ENCODE measurements around the gene EML4. TPM values are rescaled to one million over a fixed set of nuclear protein-coding genes. Genes with fewer than 3 reads are reported as not detected.

The EML4 gene
- total RNA-seq, 1 experiment from 2014 or later, result 93.7 TPM

DNA sequence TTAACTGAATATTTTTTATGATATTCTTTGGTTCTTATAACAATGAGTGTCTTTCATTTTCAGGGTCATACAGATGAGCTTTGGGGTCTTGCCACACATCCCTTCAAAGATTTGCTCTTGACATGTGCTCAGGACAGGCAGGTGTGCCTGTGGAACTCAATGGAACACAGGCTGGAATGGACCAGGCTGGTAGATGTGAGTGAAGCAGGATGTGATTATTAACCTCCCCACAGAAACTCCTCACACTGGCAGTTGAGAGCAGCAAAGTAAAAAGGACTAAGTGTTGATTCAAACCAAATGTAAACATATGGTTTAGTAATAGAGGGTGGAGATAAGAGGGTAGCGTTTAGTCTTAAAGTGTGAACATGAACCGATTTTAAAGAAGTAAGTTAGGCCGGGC is 134.1 kb downstream of the EML4 start:
- Histone ChIP-seq H3K27ac (ENCODE audit: low read depth, low read length, poor library complexity, severe bottlenecking) (no peak overlapping the region), H3K4me1 (ENCODE audit: insufficient read depth, low read length, poor library complexity, severe bottlenecking) (peaks cover 7% of the 10 kb centered on the region), H3K36me3 (ENCODE audit: insufficient read depth, low read length, poor library complexity, severe bottlenecking) (peaks cover 60% of the 10 kb centered on the region), H3K27me3 (replicated peaks; ENCODE audit: insufficient read depth, low read depth, low read length, poor library complexity) (no peaks in the 10 kb centered on the region), H3K4me3 (ENCODE audit: low read depth, low read length, poor library complexity, severe bottlenecking) (no peak overlapping the region), H3K9me3 (ENCODE audit: low read depth, low read length, poor library complexity, severe bottlenecking) (no peaks in the 10 kb centered on the region)
- BruUV-seq (replicated peaks), result no TSS peak
- no peak for DNase-seq (ENCODE audit: low spot score)
- ChIA-PET POLR2A (ENCODE audit: low non-redundant PET) (no interaction called here), CTCF (no interaction called here)
- intact Hi-C loops (cut with micrococcal nuclease; ENCODE audit: unreplicated experiment), result no loop called here
- TF ChIP-seq, protein P1, sequence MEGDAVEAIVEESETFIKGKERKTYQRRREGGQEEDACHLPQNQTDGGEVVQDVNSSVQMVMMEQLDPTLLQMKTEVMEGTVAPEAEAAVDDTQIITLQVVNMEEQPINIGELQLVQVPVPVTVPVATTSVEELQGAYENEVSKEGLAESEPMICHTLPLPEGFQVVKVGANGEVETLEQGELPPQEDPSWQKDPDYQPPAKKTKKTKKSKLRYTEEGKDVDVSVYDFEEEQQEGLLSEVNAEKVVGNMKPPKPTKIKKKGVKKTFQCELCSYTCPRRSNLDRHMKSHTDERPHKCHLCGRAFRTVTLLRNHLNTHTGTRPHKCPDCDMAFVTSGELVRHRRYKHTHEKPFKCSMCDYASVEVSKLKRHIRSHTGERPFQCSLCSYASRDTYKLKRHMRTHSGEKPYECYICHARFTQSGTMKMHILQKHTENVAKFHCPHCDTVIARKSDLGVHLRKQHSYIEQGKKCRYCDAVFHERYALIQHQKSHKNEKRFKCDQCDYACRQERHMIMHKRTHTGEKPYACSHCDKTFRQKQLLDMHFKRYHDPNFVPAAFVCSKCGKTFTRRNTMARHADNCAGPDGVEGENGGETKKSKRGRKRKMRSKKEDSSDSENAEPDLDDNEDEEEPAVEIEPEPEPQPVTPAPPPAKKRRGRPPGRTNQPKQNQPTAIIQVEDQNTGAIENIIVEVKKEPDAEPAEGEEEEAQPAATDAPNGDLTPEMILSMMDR (conservative IDR thresholded peaks at IDR 0.05; ENCODE audit: low read depth, low read length), result no peak
- TF ChIP-seq EZH2 (IDR thresholded peaks at IDR 0.05; ENCODE audit: borderline replicate concordance, low read depth, low read length, poor library complexity, severe bottlenecking), result no peak

DNA sequence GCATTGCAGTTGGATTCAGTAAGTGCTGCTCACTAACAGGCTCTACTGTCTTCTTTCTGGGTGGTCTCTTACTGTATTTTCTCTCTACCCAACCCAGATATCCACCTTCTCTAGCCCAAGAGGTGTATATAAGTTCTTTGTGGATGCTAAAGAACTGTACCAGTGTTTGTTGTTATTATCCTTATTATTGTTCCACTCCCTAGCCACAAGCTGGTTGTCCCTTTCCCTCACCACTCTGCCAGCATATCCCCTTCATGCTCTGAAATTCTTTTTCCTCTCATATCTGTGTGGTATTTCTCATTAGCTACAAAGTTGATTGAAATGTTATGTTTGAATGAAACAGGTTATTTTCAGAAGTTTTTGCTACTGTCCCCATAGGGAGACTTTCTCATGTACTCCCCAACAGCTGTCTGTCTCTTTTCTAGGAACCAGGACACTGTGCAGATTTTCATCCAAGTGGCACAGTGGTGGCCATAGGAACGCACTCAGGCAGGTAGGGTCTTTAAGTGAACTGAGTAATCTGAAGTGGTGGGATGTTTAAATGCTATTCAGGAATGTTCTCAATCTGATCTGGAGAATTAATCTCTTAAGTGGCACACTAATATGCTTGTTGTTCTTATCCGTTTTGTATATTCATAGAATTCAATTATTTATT is 135.0 kb downstream of the EML4 start:
- TF ChIP-seq, protein P1 (conservative IDR thresholded peaks at IDR 0.05; ENCODE audit: low read depth, low read length), result no peak
- no peak for TF ChIP-seq EZH2 (IDR thresholded peaks at IDR 0.05; ENCODE audit: borderline replicate concordance, low read depth, low read length, poor library complexity, severe bottlenecking)
- no peak overlapping the region for H3K27ac ChIP-seq (ENCODE audit: low read depth, low read length, poor library complexity, severe bottlenecking)
- H3K4me3 ChIP-seq (ENCODE audit: low read depth, low read length, poor library complexity, severe bottlenecking), result no peak overlapping the region
- no peak for DNase-seq (ENCODE audit: low spot score)
- H3K27me3 ChIP-seq (replicated peaks; ENCODE audit: insufficient read depth, low read depth, low read length, poor library complexity), result no peaks in the 10 kb centered on the region
- ChIA-PET POLR2A (ENCODE audit: low non-redundant PET) (no interaction called here), CTCF (no interaction called here)
- intact Hi-C loops (cut with micrococcal nuclease; ENCODE audit: unreplicated experiment), result no loop called here
- H3K9me3 ChIP-seq (ENCODE audit: low read depth, low read length, poor library complexity, severe bottlenecking), result no peaks in the 10 kb centered on the region
- H3K4me1 ChIP-seq (ENCODE audit: insufficient read depth, low read length, poor library complexity, severe bottlenecking), result no peaks in the 10 kb centered on the region
- no TSS peak for BruUV-seq (replicated peaks)
- peaks cover 56% of the 10 kb centered on the region for H3K36me3 ChIP-seq (ENCODE audit: insufficient read depth, low read length, poor library complexity, severe bottlenecking)

DNA sequence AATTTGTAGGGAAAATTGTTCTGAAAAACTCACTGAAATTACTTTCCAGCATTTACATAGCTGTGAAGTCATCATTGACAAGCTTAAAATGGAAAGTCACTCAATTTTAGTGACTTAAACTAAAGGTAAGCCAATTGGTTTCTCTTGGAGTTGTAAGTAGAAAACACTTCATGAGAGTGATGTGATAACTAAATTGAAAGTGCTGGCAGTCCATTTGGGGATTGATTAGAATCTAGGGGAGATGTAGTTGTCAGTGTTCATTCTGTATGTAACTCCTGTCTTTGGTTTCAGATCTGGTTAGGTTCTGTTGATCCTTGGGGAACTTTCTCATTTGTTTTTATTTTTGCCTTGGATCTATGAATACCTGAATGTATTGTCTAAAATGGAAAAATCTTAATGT is 138.0 kb downstream of the EML4 start:
- POLR2A ChIA-PET (ENCODE audit: low non-redundant PET), result no interaction called here
- no peaks in the 10 kb centered on the region for H3K9me3 ChIP-seq (ENCODE audit: low read depth, low read length, poor library complexity, severe bottlenecking)
- no TSS peak for BruUV-seq (replicated peaks)
- H3K36me3 ChIP-seq (ENCODE audit: insufficient read depth, low read length, poor library complexity, severe bottlenecking), result peaks cover 42% of the 10 kb centered on the region
- intact Hi-C loops (cut with micrococcal nuclease; ENCODE audit: unreplicated experiment), result no loop called here
- CTCF ChIA-PET, result no interaction called here
- no peak for TF ChIP-seq EZH2 (IDR thresholded peaks at IDR 0.05; ENCODE audit: borderline replicate concordance, low read depth, low read length, poor library complexity, severe bottlenecking)
- H3K4me1 ChIP-seq (ENCODE audit: insufficient read depth, low read length, poor library complexity, severe bottlenecking), result peaks cover 4% of the 10 kb centered on the region
- no peak for DNase-seq (ENCODE audit: low spot score)
- no peak overlapping the region for H3K4me3 ChIP-seq (ENCODE audit: low read depth, low read length, poor library complexity, severe bottlenecking)
- no peak overlapping the region for H3K27ac ChIP-seq (ENCODE audit: low read depth, low read length, poor library complexity, severe bottlenecking)
- H3K27me3 ChIP-seq (replicated peaks; ENCODE audit: insufficient read depth, low read depth, low read length, poor library complexity), result no peaks in the 10 kb centered on the region

DNA sequence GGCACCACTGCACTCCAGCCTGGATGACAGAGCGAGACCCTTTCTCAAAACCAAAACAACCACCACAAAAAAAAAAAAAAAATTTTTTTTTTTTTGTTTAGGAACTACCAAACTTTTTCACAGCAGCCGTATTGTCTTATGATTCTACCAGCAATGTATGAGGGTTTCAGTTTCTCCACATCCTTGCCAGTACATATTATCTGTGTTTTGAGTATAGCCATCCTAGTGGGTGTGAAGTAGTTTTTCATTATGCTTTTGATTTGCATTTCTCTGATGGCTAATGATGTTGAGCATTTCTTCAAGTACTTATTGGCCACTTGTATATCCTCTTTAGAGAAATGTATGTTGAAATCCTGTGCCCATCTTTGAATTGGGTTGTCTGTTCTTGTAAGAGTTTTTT is 140.2 kb downstream of the EML4 start:
- H3K4me1 ChIP-seq (ENCODE audit: insufficient read depth, low read length, poor library complexity, severe bottlenecking), result peaks cover 9% of the 10 kb centered on the region
- peaks cover 22% of the 10 kb centered on the region for H3K36me3 ChIP-seq (ENCODE audit: insufficient read depth, low read length, poor library complexity, severe bottlenecking)
- POLR2A ChIA-PET (ENCODE audit: low non-redundant PET), result no interaction called here
- H3K27ac ChIP-seq (ENCODE audit: low read depth, low read length, poor library complexity, severe bottlenecking), result no peak overlapping the region
- H3K27me3 ChIP-seq (replicated peaks; ENCODE audit: insufficient read depth, low read depth, low read length, poor library complexity), result no peaks in the 10 kb centered on the region
- CTCF ChIA-PET, result no interaction called here
- no TSS peak for BruUV-seq (replicated peaks)
- intact Hi-C loops (cut with micrococcal nuclease; ENCODE audit: unreplicated experiment), result no loop called here
- H3K4me3 ChIP-seq (ENCODE audit: low read depth, low read length, poor library complexity, severe bottlenecking), result no peak overlapping the region
- no peak for DNase-seq (ENCODE audit: low spot score)
- H3K9me3 ChIP-seq (ENCODE audit: low read depth, low read length, poor library complexity, severe bottlenecking), result no peaks in the 10 kb centered on the region
- TF ChIP-seq, protein P1 (conservative IDR thresholded peaks at IDR 0.05; ENCODE audit: low read depth, low read length), result no peak
- TF ChIP-seq EZH2 (IDR thresholded peaks at IDR 0.05; ENCODE audit: borderline replicate concordance, low read depth, low read length, poor library complexity, severe bottlenecking), result no peak

Measured in A673 (cell line).